ENCODE results near the gene PIAS4.
A peak's percentile ranks its signal among the peaks of the same experiment; 100 is the strongest.

PIAS4 gene

DNA sequence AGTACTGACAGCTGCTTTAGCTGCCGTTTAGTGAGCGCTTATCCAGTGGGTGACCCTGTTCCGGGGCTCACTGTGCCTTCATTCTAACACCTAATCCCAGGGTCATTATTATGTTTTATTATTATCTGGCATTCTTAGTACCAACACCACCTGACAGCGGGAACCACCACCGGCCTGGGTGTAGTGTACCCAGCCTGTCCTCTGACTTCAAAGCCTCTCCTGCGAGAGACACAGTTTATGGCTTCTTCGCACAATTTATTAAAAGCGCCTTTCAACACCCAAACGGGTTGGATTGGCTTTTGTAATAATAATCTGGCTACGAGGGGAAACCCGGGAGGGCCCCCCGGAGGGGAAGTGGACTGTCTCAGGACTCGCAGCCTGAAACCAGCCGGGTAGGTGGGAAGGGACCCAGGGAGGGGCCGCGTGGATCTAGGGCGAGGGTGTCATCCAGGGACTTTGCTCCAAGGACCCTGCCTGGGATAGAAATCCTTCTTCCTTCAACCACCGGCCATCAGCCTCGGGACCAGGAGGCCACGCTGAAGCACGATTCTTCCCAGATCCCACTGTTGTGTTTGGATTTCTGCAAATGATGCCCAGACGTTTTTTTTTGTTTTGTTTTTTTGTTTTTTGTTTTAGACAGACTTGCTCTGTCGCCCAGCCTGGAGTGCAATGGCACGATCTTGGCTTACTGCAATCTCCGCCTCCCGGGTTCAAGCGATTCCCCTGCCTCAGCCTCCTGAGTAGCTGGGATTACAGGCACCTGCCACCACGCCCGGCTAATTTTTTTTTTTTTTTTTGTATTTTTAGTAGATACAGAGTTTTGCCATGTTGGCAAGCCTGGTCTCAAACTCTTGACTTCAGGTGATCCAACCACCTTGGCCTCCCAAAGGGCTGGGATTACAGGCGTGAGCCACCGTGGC is 60.8 kb downstream of the PIAS4 start:
- no peaks in the 10 kb centered on the region for H3K27me3 ChIP-seq (ENCODE audit: control insufficient read depth, insufficient read depth, low read length)
- peaks cover 6% of the 10 kb centered on the region for H3K4me1 ChIP-seq (ENCODE audit: control insufficient read depth, insufficient read depth, low read length)
- no peaks in the 10 kb centered on the region for H3K9me3 ChIP-seq (replicated peaks; ENCODE audit: low read length)
- H3K9ac ChIP-seq (ENCODE audit: low read depth, low read length): no peak overlapping the region
- peaks cover 4% of the 10 kb centered on the region for H3K36me3 ChIP-seq (ENCODE audit: insufficient read depth, low read length)
- no peak overlapping the region for H3K4me3 ChIP-seq (ENCODE audit: low read length)
- H3K4me2 ChIP-seq (ENCODE audit: low read length): peak overlapping the region; percentile 81

GRCh38 chr19:4069331-4069959 is 61.9 kb downstream of the PIAS4 start:
- H3K4me1 ChIP-seq (ENCODE audit: control insufficient read depth, insufficient read depth, low read length): no peaks in the 10 kb centered on the region
- no peaks in the 10 kb centered on the region for H3K9me3 ChIP-seq (replicated peaks; ENCODE audit: low read length)
- H3K4me2 ChIP-seq (ENCODE audit: low read length): no peak overlapping the region
- H3K9ac ChIP-seq (ENCODE audit: low read depth, low read length): no peak overlapping the region
- no peaks in the 10 kb centered on the region for H3K27me3 ChIP-seq (ENCODE audit: control insufficient read depth, insufficient read depth, low read length)
- no peak overlapping the region for H3K4me3 ChIP-seq (ENCODE audit: low read length)
- H3K36me3 ChIP-seq (ENCODE audit: insufficient read depth, low read length): no peaks in the 10 kb centered on the region

GRCh38 chr19:4071610-4072009 is 64.1 kb downstream of the PIAS4 start:
- Histone ChIP-seq H3K4me1 (ENCODE audit: control insufficient read depth, insufficient read depth, low read length) (no peaks in the 10 kb centered on the region), H3K9me3 (replicated peaks; ENCODE audit: low read length) (no peaks in the 10 kb centered on the region), H3K27me3 (ENCODE audit: control insufficient read depth, insufficient read depth, low read length) (no peaks in the 10 kb centered on the region), H3K4me3 (ENCODE audit: low read length) (no peak overlapping the region), H3K36me3 (ENCODE audit: insufficient read depth, low read length) (no peaks in the 10 kb centered on the region), H3K4me2 (ENCODE audit: low read length) (no peak overlapping the region), H3K9ac (ENCODE audit: low read depth, low read length) (no peak overlapping the region)

DNA sequence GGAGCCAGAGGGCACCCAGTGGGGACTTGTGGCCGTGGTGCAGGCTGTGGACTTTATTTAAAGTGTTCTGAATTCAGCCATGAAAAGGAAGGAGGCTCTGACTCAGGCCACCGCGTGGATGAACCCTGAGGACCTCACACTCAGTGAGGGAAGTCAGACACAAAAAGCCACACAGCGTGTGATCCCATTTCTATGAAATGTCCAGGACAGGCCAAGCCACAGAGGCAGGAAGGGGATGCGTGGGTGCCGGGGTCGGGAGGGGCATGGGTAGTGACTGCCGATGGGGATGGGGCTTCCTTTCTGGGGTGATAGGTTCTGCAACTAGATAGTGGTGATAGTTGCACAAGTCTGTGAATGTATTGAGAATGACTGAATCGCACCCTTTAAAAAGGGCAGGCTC is 67.8 kb downstream of the PIAS4 start:
- peaks cover 4% of the 10 kb centered on the region for H3K4me1 ChIP-seq (ENCODE audit: control insufficient read depth, insufficient read depth, low read length)
- no peaks in the 10 kb centered on the region for H3K36me3 ChIP-seq (ENCODE audit: insufficient read depth, low read length)
- no peaks in the 10 kb centered on the region for H3K27me3 ChIP-seq (ENCODE audit: control insufficient read depth, insufficient read depth, low read length)
- H3K9ac ChIP-seq (ENCODE audit: low read depth, low read length): no peak overlapping the region
- no peak overlapping the region for H3K4me2 ChIP-seq (ENCODE audit: low read length)
- no peak overlapping the region for H3K4me3 ChIP-seq (ENCODE audit: low read length)
- no peaks in the 10 kb centered on the region for H3K9me3 ChIP-seq (replicated peaks; ENCODE audit: low read length)

DNA sequence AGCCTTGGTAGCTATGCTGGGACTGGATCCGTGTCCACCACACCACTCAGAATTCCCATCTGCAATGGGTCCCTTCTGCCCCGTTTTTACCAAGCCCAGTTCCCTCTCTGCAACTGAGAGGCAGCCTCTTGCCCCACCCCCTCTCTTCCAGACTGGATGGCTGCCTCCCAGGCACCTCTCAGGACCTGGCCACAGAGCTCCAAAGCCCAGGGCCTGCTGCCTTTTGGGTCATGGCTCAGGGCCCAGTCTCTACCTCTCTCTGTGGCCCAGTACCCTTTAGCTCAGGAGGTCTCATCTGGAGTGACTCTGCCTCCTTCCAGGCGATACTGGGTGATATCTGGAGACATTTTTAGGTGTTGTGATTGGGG is 69.5 kb downstream of the PIAS4 start:
- Histone ChIP-seq H3K27me3 (ENCODE audit: control insufficient read depth, insufficient read depth, low read length) (no peaks in the 10 kb centered on the region), H3K9ac (ENCODE audit: low read depth, low read length) (no peak overlapping the region), H3K36me3 (ENCODE audit: insufficient read depth, low read length) (no peaks in the 10 kb centered on the region), H3K9me3 (replicated peaks; ENCODE audit: low read length) (no peaks in the 10 kb centered on the region), H3K4me3 (ENCODE audit: low read length) (no peak overlapping the region), H3K4me1 (ENCODE audit: control insufficient read depth, insufficient read depth, low read length) (peaks cover 4% of the 10 kb centered on the region), H3K4me2 (ENCODE audit: low read length) (no peak overlapping the region)

GRCh38 chr19:4077800-4078684 is 70.5 kb downstream of the PIAS4 start:
- H3K4me2 ChIP-seq (ENCODE audit: low read length): peak overlapping the region; percentile 87
- peak overlapping the region; percentile 68 for H3K4me3 ChIP-seq (ENCODE audit: low read length)
- no peaks in the 10 kb centered on the region for H3K36me3 ChIP-seq (ENCODE audit: insufficient read depth, low read length)
- H3K9me3 ChIP-seq (replicated peaks; ENCODE audit: low read length): no peaks in the 10 kb centered on the region
- H3K9ac ChIP-seq (ENCODE audit: low read depth, low read length): peak overlapping the region; percentile 70
- H3K4me1 ChIP-seq (ENCODE audit: control insufficient read depth, insufficient read depth, low read length): peaks cover 4% of the 10 kb centered on the region
- H3K27me3 ChIP-seq (ENCODE audit: control insufficient read depth, insufficient read depth, low read length): no peaks in the 10 kb centered on the region

DNA sequence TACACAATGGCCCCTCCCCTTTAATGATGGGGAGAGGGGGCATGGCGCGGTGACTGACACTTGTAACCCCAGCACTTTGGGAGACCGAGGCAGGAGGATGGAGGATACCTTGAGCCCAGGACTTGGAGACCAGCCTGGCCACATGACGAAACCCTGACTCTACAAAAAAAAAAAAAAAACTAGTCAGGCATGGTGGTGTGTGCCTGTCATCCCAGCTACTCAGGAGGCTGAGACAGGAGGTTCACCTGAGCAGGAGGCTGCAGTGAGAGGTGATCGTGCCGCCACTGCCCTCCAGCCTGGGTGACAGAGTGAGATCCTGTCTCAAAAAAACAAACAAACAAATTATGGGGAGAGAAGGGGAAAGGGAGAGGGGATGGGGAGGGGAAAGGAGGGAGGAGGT is 72.9 kb downstream of the PIAS4 start:
- Histone ChIP-seq H3K4me3 (ENCODE audit: low read length) (no peak overlapping the region), H3K9me3 (replicated peaks; ENCODE audit: low read length) (no peaks in the 10 kb centered on the region), H3K36me3 (ENCODE audit: insufficient read depth, low read length) (no peaks in the 10 kb centered on the region), H3K4me2 (ENCODE audit: low read length) (no peak overlapping the region), H3K27me3 (ENCODE audit: control insufficient read depth, insufficient read depth, low read length) (no peaks in the 10 kb centered on the region), H3K9ac (ENCODE audit: low read depth, low read length) (no peak overlapping the region), H3K4me1 (ENCODE audit: control insufficient read depth, insufficient read depth, low read length) (peaks cover 4% of the 10 kb centered on the region)

DNA sequence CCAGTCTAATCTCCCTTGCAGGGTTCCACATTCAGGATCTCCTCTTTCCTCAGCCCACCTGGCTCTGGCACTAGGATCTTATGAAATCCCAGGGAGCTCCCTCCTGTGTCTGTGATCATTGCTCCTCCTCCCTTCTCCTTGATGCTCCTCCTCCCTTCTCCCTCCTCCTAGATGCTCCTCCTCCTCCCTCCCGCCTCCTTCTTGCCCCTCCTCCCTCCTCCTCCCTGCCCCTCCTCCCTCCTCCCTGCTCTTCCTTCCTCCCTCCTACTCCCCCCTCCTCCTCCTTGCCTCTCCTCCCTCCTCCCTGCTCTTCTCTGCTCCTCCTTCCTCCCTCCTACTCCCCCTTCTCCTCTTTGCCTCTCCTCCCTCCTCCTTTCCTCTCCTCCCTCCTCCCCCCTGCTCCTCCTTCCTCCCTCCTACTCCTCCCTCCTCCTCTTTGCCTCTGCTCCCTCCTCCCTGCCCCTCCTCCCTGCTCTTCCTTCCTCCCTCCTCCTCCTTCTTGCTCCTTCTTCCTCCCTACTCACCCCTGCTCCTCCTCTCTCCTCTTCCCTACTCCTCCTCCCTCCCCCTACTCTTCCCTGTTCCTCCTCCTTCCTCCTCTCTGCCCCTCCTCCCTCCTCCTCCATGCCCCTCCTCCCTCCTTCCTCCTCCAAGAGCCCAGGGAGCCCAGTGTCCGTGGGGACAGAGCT is 74.0 kb downstream of the PIAS4 start:
- Histone ChIP-seq H3K9ac (ENCODE audit: low read depth, low read length) (no peak overlapping the region), H3K4me2 (ENCODE audit: low read length) (no peak overlapping the region), H3K36me3 (ENCODE audit: insufficient read depth, low read length) (no peaks in the 10 kb centered on the region), H3K9me3 (replicated peaks; ENCODE audit: low read length) (no peaks in the 10 kb centered on the region), H3K4me3 (ENCODE audit: low read length) (no peak overlapping the region), H3K4me1 (ENCODE audit: control insufficient read depth, insufficient read depth, low read length) (peaks cover 4% of the 10 kb centered on the region), H3K27me3 (ENCODE audit: control insufficient read depth, insufficient read depth, low read length) (no peaks in the 10 kb centered on the region)

DNA sequence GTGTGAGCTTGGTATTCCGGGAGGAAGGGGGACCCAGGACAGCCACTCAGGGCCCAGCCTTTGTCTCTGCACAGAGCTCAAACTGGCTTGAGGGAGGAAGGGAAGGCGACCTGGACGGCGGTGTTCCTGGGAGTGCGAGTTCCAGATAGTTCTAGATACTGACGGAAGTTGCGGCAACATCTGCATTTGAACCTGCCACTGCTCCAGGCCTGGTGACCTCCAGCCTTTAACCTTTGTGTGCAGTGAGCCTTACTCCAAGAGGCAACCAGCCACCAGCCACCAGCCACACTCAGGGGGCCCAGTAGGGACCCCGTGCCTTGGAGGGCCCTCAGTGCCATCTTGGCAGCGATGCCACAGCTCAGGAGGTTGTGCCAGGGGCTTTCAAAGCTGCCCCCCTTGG is 74.6 kb downstream of the PIAS4 start:
- H3K4me2 ChIP-seq (ENCODE audit: low read length): no peak overlapping the region
- H3K9me3 ChIP-seq (replicated peaks; ENCODE audit: low read length): no peaks in the 10 kb centered on the region
- H3K36me3 ChIP-seq (ENCODE audit: insufficient read depth, low read length): no peaks in the 10 kb centered on the region
- H3K27me3 ChIP-seq (ENCODE audit: control insufficient read depth, insufficient read depth, low read length): no peaks in the 10 kb centered on the region
- peaks cover 4% of the 10 kb centered on the region for H3K4me1 ChIP-seq (ENCODE audit: control insufficient read depth, insufficient read depth, low read length)
- H3K4me3 ChIP-seq (ENCODE audit: low read length): no peak overlapping the region
- H3K9ac ChIP-seq (ENCODE audit: low read depth, low read length): no peak overlapping the region

DNA sequence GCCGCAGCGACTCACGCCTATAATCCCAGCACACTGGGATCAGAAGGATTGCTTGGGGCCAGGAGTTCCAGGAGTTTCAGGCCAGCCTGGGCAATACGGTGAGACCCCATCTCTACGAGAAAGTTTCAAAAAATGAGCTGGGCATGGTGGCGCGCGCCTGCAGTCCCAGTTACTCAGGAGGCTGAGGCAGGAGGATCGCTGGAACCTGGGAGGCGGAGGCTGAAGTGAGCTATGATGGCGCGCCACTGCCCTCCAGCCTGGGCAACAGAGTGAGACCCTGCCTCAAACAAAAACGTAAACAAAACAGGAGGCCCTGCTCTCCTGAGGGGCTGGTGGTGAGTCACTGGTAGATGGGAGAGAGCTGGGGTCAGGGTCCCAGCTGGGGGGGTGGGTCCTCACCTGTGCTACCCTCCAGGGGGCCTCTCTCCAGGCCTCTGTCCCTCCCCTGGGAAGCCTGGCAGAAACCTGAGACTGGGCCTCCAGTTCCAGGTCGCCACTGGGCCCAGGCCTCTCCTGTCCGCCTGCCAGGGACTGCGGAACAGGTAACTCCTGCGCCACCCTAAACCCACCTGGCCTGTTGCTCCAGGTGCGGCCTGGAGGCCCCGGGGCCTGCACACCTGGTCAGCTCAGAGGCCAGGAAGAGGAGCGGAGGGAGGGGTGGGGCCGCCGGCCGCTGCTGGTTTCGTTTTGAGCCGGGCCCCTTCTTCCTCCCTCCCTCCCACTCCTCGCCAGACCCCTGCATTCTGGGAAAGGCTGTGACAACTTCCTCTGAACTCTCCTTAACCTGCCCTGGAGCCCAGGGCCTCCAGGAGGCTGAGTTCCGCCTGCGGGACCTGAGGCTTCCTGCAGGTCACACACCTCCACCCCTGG is 76.4 kb downstream of the PIAS4 start:
- H3K4me2 ChIP-seq (ENCODE audit: low read length): no peak overlapping the region
- peaks cover 4% of the 10 kb centered on the region for H3K36me3 ChIP-seq (ENCODE audit: insufficient read depth, low read length)
- no peak overlapping the region for H3K9ac ChIP-seq (ENCODE audit: low read depth, low read length)
- H3K27me3 ChIP-seq (ENCODE audit: control insufficient read depth, insufficient read depth, low read length): no peaks in the 10 kb centered on the region
- H3K9me3 ChIP-seq (replicated peaks; ENCODE audit: low read length): no peaks in the 10 kb centered on the region
- no peaks in the 10 kb centered on the region for H3K4me1 ChIP-seq (ENCODE audit: control insufficient read depth, insufficient read depth, low read length)
- no peak overlapping the region for H3K4me3 ChIP-seq (ENCODE audit: low read length)
